Parathyroid adenoma (tissue), 2 donors: ENCODE measurements around the gene CAP2.

ENCODE experiments used
- H2AFZ ChIP-seq: fragments of 300-600 bp; sonication (generic); one replicate; pipeline ENCODE4 v1.7.0; 2017; ENCODE audit warnings: antibody characterized with exemption, mild to moderate bottlenecking
- H3K27ac ChIP-seq: fragments of 300-600 bp; sonication (generic); one replicate; pipeline ENCODE4 v1.7.0; 2017
- H3K27me3 ChIP-seq: fragments of 300-600 bp; sonication (generic); one replicate; pipeline ENCODE4 v1.7.0; 2017; ENCODE audit warnings: low read length; ENCODE audit not compliant: control insufficient read depth, insufficient read depth
- H3K36me3 ChIP-seq: fragments of 300-600 bp; sonication (generic); one replicate; pipeline ENCODE4 v1.7.0; 2017; ENCODE audit warnings: low read length; ENCODE audit not compliant: control insufficient read depth, insufficient read depth
- H3K4me1 ChIP-seq: fragments of 300-600 bp; sonication (generic); one replicate; pipeline ENCODE4 v1.7.0; 2017; ENCODE audit warnings: control low read depth
- H3K4me2 ChIP-seq: fragments of 300-600 bp; sonication (generic); one replicate; pipeline ENCODE4 v1.7.0; 2017; ENCODE audit warnings: low read length
- H3K4me3 ChIP-seq: fragments of 300-600 bp; sonication (generic); one replicate; pipeline ENCODE4 v1.7.0; 2017; ENCODE audit warnings: low read depth, low read length
- H3K79me2 ChIP-seq: fragments of 300-600 bp; sonication (generic); one replicate; pipeline ENCODE4 v1.7.0; 2017; ENCODE audit warnings: control low read depth
- H3K9ac ChIP-seq: fragments of 300-600 bp; sonication (generic); one replicate; pipeline ENCODE4 v1.7.0; 2017; ENCODE audit warnings: mild to moderate bottlenecking
- H3K9me3 ChIP-seq: fragments of 300-600 bp; sonication (generic); one replicate; pipeline ENCODE4 v1.7.0; 2017; ENCODE audit warnings: low read length; ENCODE audit not compliant: control insufficient read depth
- CTCF ChIP-seq: fragments of 300-600 bp; sonication (generic); IDR thresholded peaks from one replicate; pipeline ENCODE4 v1.7.0; 2017; ENCODE audit warnings: antibody characterized with exemption, mild to moderate bottlenecking
- donor health status: primary hyperparathyroidism.

The CAP2 gene

GRCh38 chr6:17494177-17494576, 100.8 kb downstream of the CAP2 start:
- Histone ChIP-seq H3K9ac (no peak overlapping the region), H3K4me2 (no peak overlapping the region), H3K27me3 (no peaks in the 10 kb centered on the region), H3K4me1 (peaks cover 25% of the 10 kb centered on the region), H3K36me3 (no peaks in the 10 kb centered on the region), H2AFZ (no peak overlapping the region), H3K9me3 (no peaks in the 10 kb centered on the region), H3K4me3 (no peak overlapping the region), H3K27ac (no peak overlapping the region), H3K79me2 (no peaks in the 10 kb centered on the region)
- TF ChIP-seq CTCF = no peak

GRCh38 chr6:17494919-17495318, 101.5 kb downstream of the CAP2 start:
- Histone ChIP-seq H3K27me3 (no peaks in the 10 kb centered on the region), H3K27ac (no peak overlapping the region), H3K4me2 (no peak overlapping the region), H3K4me1 (peaks cover 25% of the 10 kb centered on the region), H3K4me3 (no peak overlapping the region), H2AFZ (no peak overlapping the region), H3K9ac (no peak overlapping the region), H3K79me2 (no peaks in the 10 kb centered on the region), H3K9me3 (no peaks in the 10 kb centered on the region), H3K36me3 (no peaks in the 10 kb centered on the region)
- no peak for TF ChIP-seq CTCF

GRCh38 chr6:17497535-17498095, 104.2 kb downstream of the CAP2 start:
- Histone ChIP-seq H2AFZ (no peak overlapping the region), H3K79me2 (no peaks in the 10 kb centered on the region), H3K9ac (no peak overlapping the region), H3K4me3 (no peak overlapping the region), H3K27me3 (no peaks in the 10 kb centered on the region), H3K4me2 (no peak overlapping the region), H3K27ac (no peak overlapping the region), H3K4me1 (peaks cover 9% of the 10 kb centered on the region), H3K36me3 (no peaks in the 10 kb centered on the region), H3K9me3 (no peaks in the 10 kb centered on the region)
- no peak for TF ChIP-seq CTCF

- Histone ChIP-seq H3K36me3 (no peaks in the 10 kb centered on the region), H3K9me3 (no peaks in the 10 kb centered on the region), H3K27me3 (no peaks in the 10 kb centered on the region), H3K79me2 (no peaks in the 10 kb centered on the region), H3K4me3 (no peak overlapping the region), H2AFZ (no peak overlapping the region), H3K4me2 (no peak overlapping the region), H3K27ac (no peak overlapping the region), H3K9ac (no peak overlapping the region), H3K4me1 (no peaks in the 10 kb centered on the region)
- no peak for TF ChIP-seq CTCF
These were observed 108.0 kb downstream of the CAP2 start for GRCh38 chr6:17501442-17501841.

- Histone ChIP-seq H3K79me2 (no peaks in the 10 kb centered on the region), H3K9ac (no peak overlapping the region), H3K27ac (no peak overlapping the region), H3K9me3 (no peaks in the 10 kb centered on the region), H3K4me3 (no peak overlapping the region), H3K4me2 (no peak overlapping the region), H3K36me3 (no peaks in the 10 kb centered on the region), H2AFZ (no peak overlapping the region), H3K27me3 (no peaks in the 10 kb centered on the region), H3K4me1 (no peaks in the 10 kb centered on the region)
- no peak for TF ChIP-seq CTCF
These were observed 108.7 kb downstream of the CAP2 start for GRCh38 chr6:17501982-17502704.
